Forelimb muscle (tissue), 1 donor: ENCODE measurements around the gene F7. TPM values are rescaled to one million over a fixed set of nuclear protein-coding genes. Genes with fewer than 3 reads are reported as not detected.
A peak's percentile ranks its signal among the peaks of the same experiment; 100 is the strongest.
"Not testable (repeated sequence)": the region's sequence is repeated elsewhere in the genome, so short reads cannot be mapped to it uniquely, and the experiment has no call there.

ENCODE experiments used
- DNase-seq: peaks from one replicate; pipeline ENCODE4 v3.0.0-alpha.2; 2013; ENCODE audit warnings: low read depth
- polyA plus RNA-seq: library from polyadenylated mRNA; unstranded; fragments of 120-200 nt; gene quantifications from one replicate; pipeline ENCODE4 v1.2.1, GENCODE V29; 2013; ENCODE audit not compliant: insufficient read length

Gene F7
- polyA plus RNA-seq, 1 donor: 1.5 TPM

DNA sequence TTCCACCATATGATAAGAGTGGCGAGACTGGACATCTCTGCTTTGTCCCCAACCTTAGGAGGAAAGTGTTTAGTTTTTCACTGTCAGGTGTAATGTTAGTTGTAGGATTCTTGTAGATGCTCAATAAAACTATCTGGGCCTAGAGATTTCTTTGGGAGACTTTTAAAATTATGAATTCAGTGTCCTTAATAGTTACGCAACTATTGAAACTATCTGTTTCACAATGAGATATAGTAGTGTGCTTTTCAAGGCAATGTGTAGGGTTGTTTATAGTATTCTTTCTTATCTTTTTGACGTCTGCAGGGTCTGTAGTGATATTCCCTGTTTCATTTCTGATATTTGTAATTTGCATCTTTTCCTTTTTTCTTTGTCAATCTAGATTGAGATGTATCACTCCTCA, 33.2 kb upstream of the F7 start:
- no peak for DNase-seq

DNA sequence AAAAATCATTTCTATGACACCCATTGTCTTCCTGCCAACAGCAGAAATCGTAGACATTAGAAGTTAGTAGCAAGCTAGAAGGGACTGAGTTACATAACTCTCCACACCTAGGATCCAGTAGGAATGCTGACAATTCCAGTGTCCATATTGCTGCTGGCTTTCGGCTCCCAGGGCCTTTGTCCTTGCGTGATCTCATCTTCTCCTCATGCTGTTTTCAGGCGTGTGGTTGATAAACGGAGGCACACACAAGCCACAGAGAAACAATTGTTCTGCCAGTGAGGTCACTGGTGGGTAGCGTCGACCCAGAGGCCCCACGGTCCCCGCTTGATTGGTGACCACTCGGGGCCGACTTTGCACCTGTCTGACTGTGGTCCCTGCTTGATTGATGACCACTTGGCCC, 31.6 kb upstream of the F7 start:
- DNase-seq: no peak

DNA sequence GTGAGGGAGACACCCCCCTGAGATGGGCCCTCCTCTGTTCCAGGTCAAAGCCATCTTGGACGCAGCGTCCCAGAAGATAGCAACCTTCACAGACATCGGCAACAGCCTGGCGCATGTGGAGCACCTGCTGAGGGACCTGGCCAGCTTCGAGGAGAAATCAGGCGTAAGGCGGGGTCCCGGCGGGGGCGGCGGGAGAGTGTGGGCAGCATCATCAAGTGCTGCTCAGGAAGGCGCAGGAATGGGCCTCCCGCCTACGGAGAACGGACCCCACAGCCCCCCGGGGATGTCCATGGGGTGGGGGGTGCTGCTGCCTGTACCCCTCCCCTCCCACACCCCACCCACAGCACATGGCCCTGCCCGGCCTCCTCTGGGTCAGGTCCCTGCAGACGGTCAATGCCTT, 31.2 kb upstream of the F7 start:
- DNase-seq: no peak

DNA sequence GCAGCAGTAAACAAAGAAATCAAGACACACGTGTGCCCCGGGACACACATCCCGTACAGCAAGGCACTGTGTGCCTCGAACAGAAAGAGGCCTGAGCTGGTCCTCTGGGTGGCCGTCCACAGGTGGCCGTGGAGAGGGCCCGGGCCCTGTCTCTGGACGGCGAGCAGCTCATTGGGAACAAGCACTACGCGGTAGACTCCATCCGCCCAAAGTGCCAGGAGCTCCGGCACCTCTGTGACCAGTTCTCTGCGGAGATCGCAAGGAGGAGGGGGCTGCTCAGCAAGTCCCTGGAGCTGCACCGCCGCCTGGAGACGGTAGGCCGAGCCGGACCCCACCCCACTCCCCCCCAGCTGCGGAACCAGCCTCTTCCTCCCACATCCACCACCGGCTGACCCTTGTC, 30.7 kb upstream of the F7 start:
- no peak for DNase-seq

DNA sequence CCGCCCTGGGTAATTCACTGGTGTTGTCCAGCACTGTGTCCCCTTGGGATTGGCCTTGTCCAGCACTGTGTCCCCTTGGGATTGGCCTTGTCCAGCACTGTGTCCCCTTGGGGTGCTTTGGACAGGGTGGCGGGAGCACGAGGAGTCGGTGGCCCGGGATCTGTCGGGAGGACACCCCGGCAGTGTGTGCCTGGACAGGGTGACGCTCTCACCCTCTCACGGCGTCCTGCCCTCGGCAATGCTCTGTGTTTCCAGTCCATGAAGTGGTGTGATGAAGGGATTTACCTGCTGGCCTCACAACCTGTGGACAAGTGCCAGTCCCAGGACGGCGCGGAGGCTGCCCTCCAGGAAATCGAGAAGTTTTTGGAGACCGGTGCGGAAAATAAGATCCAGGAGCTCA, 29.9 kb upstream of the F7 start:
- no peak for DNase-seq

DNA sequence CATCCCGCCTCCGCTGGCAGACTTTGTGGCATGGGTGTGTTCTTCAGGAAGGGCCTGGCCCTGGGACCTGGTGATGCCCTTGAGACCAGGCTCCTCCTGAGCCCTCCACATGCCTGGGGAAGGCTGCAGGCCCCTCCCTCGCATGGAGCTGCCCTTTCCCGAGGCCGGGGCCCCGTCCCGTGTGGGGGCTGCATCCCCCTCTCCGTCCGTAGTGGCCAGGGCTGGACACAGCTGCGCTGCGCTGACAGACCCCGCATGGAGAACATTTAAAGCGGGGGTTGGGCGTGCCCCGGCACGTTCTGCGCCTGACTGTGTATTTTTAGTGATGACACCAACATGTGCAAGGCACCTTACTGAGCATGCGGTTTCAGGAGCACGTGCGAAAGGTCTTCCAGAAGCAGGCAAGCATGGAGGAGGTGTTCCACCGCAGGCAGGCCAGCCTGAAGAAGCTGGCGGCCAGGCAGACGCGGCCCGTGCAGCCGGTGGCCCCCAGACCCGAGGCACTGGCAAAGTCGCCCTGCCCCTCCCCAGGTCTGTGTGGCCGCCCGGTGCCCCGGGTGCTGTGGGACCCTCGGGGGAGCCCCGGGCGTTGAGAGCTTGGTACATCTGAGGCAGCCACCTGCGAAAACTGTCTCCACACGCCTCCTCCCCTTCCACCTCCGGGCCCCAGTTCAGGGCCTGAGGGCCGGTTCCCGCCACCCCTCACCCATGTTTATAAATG, 28.8 kb upstream of the F7 start:
- no peak for DNase-seq

DNA sequence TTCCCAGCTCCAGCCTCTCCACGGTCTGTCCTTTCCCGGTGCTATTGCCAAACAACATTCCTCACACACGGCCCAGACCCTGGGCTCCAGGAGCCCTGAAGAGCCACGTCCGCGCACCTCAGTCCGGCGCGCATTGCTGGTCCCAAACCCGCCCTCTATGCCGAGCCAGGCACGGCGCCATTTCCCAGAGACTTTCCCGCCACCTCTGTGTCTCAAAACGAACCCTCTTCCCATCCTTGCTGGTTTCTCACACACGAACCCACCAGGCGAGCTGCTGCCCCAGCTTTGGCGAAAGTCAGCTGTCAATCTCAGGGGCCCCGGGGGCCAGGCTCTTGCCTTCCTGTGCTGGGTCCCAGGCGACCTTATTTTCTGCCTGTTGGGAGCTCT, 28.0 kb upstream of the F7 start:
- no peak for DNase-seq

DNA sequence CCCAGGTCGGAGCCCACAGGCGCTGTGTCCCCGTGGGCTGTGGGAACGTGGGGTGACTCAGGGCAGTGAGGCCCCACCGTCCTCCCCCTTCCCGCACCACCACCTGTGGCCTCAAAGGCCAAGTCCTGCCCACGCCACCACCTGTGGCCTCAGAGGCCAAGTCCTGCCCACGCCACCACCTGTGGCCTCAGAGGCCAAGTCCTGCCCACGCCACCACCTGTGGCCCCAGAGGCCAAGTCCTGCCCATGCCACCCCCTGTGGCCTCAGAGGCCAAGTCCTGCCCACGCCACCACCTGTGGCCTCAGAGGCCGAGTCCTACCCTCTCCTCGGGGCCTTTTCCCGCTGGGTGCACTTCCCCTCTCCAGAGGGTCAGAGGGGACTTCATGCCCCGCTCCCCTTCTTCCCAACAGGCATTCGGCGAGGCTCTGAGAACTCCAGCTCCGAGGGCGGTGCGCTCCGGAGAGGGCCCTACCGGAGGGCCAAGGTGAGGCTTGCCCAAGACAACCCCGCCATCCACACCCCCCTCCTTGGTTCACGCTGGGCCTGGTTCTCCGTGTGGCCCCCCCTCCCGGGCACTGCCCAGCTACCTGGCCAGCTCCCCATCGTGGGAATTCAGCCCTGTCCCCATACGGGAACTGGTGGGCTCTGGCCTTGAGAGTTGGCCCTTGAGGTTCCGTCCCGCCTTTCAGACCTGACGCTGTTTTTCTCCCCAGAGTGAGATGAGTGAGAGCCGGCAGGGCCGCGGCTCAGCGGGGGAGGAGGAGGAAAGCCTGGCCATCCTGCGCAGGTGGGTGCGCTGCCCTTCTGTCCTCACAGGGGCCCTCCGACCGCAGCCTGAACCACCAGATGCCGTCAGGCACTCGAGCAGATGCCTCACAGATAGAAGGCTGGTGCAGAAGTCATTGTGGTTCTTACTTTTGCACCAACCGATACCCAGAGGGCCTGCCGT, 27.4 kb upstream of the F7 start:
- no peak for DNase-seq

DNA sequence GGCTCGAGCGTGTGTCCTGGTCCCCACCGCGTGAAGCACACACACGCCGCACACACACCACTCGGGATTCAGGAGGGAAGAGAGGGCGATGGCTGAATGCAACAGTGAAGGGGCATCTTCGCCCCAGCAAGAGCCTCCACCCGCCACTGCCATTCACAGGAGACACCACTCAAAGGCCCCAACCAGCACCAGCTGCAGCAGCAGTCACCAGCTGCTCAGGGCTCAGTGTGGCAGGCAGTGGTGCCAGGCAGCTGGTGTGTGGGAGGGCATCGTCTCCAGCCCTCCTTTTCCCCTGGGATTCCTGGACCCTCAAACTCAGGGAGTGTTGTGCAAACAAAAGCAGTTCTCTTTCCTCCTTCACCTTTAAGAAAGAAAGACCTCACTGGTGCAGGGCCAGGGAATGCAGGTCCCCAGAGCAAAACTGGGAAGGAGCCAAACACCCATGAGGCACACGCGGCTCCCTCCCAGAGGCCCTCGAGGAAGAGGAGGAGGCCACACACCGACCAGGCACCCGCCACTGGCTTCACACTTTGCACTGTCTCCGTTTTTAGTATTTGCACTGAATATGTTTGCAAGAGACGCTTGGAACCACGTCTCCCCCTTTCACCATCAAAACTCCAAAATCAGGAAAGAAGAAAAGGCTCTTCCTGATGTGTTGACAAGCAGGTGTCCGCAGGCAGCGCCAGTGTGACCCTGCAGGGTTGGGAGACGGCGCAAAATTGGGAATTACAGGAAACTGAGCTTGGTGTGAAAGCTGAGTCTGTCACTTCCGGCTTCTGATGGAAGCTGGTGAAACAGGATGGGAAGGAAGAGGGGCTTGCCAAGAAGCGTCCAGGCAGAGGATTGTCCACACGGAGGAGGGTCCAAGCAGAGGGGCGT, 26.4 kb upstream of the F7 start:
- DNase-seq: no peak

DNA sequence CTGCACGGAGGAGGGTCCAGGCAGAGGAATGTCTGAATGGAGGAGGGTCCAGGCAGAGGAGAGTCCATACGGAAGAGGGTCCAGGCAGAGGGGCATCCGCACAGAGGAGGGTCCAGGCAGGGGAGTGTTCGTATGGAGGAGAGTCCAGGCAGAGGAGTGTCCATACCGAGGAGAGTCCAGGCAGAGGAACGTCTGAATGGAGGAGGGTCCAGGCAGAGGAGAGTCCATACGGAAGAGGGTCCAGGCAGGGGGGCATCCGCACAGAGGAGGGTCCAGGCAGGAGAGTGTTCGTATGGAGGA, 25.9 kb upstream of the F7 start:
- DNase-seq: not testable (repeated sequence)

DNA sequence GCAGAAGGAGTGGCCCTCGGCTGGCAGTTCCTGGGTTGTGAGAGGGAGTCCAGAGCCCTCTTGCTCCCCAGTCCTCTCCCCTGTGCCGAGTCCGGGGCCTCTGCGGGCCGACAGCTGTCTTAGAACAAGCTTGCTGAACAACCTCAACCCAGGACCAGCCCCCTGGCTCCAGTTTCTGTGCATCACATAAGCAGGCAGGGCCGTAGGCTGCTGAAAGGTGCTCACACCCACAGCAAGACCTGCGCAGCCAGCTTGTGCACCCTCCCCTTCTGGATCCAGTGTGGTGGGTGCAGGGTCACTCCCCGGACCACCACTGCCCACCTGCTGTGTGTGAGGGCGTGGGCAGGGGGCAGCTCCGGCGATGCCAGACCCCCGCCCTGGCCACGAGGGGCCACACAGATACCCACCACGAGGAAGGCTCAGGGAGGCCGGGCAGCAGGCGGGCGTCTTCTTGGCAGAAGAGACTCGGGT, 25.2 kb upstream of the F7 start:
- DNase-seq: no peak

DNA sequence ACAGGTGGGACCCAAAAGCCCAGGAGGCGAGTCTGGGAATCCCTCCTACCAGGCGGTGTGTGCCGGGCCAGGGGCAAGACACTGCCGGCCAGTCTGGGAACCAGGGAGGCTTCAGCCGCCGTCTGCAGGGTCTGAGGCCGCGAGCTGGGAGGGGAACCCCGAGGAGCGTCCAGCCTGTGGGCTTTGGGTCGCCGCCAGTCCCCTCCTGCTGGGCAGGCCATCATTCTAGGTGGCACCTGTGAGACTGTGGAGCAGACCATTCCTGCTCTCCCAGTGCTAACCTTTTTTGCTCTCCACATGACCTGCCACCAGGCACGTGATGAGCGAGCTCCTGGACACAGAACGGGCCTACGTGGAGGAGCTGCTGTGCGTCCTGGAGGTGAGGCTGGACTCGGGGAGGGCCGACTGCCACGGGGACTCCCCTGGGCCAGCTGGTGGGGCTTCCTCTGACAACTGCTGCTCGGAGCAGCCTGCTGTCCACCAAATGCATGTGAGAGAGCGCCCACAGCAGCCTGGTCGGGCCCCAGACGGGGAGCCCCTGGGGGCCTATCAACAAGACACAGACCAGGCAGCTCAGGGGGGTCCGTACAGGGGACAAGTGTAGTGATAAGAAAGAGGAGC, 24.6 kb upstream of the F7 start:
- no peak for DNase-seq

DNA sequence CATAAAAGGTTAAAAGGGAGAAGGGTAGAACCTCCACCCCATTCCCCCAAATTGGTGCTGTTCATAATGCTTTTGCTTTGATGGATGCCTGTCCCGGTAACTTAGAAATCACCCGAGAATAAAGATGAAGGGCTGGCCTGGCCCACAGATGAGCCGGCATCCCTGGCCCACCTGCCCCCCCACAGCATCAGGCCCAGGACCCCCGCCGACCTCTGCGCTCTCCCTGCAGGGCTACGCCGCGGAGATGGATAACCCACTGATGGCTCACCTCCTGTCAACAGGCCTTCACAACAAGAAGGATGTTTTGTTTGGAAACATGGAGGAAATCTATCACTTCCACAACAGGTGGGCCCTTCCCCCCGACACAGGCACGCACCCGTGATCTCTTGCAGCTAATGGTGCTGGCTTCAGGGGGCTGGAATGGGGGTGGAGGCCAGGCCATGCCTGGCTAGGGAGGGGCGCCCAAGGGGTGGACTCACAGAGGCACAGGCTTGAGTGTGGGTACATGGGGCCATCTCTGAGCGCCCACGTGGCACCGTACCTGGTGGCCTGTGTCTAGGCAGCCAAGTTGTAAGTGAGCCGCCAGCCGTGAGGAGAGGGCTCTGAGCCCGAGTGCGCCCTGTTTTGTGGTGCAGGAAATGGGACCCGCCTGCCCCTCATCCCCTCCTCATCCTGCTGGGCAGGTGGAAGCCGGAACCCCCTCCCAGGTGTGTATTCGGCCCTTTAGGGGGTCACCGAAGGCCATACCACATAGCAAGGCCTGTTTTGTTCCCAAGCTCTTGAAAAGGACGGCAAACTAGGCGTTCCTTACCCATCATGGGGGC, 23.2 kb upstream of the F7 start:
- DNase-seq: no peak

DNA sequence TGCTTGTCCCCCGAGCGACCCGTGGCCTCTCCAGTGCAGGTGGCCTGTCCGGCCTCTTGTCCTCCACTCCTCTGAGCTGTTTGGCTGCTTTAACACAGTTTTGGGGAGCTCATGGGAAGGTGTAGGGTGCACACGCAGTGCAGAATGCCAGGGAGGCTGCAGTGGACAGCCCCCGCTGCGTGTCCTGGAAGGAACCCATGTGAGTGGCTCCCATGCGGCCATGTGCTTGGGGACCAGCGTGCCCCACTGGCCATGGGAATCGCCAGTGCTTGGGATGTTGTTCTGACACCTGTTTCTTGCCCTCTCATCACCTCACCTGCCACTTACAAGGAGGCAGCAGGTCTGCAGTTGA, 22.6 kb upstream of the F7 start:
- no peak for DNase-seq

DNA sequence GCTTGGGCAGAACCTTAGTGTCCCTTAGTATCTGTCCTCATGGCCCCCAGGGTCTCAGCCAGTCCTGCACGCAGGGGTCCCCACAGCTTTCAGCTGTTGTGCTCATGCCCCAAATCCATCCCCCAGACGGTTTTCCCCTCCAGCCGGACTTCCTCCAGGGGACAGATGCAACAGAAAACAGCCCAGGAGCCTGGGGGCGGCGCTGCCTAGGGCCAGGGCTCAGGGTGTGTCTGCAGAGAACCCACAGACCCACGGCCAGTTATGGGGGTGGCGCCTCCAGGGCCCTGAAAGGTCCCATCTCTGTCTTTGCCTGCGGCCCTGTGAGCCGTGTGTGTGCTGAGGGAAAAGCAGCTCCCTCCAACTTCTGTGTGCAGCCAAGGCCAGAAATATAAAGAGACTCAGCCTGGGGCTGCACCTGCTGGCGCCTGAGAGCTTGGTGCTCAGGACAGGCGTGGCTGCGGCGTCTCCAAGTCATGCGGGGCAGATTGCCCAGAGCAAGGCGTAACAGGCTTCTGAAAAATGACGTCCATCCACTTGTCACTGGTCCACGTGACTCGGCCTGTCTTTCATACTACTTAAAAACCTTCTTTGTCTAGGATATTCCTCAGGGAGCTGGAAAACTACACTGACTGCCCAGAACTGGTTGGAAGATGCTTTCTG, 22.1 kb upstream of the F7 start:
- peak; percentile 81 for DNase-seq

DNA sequence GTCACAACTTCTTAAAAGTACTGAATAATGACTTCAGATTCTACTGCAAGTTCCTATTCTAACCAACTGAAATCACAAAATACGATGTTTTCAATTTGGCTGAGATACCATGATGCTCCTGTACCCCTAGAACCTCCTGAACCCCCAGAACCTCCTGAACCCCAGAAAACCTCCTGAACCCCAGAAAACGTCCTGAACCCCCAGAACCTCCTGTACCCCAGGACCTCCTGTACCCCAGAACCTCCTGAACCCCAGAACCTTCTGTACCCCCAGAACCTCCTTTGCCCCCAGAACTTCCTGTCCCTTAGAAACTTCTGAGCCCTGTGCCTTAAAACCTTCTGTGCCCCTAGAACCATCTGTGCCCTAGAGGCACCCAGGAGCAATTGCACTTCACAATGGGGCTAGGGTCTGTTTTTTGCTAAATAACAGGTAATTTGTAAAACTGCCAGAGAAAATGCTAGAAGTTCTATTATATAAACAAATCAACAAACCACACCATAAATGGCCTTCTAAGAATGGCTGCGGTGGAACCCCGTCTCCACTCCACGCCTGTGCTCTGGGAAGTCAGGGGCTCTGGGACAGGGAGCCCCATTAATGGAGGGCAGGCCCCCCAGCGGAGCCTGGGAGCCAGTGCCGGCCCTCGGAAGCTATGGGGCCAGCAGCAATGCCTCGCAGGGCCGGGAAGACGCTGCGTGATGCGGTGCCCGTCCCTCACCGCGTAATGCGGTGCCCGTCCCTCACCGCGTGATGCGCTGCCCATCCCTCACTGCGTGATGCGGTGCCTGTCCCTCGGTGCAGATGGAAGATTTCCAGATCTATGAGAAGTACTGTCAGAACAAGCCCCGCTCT, 21.3 kb upstream of the F7 start:
- DNase-seq: no peak

DNA sequence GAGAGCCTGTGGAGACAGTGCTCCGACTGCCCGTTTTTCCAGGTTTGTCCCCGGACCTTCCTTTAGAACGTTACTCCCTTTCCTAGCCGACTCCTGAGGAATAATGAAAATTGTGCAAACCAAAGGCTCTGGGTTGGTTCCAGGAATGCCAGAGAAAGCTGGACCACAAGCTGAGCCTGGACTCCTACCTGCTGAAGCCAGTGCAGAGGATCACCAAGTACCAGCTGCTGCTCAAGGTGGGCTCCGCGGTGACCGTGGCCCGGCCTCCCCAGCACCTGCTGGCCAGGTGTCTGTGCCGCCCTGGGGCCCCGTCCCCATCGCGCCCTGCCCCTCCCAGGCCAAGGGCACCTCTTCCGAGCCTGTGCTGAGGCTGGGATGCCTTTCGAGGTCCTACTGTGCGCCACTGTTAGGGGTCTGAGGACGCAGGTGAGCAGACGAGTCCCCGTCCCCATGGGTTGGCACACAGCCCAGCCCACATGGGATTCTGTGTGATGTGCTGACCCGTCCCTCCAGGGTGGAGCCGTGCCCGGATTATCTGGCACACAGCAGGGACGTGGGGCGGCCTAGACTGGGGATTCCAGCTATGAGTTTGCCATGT, 20.5 kb upstream of the F7 start:
- no peak for DNase-seq

DNA sequence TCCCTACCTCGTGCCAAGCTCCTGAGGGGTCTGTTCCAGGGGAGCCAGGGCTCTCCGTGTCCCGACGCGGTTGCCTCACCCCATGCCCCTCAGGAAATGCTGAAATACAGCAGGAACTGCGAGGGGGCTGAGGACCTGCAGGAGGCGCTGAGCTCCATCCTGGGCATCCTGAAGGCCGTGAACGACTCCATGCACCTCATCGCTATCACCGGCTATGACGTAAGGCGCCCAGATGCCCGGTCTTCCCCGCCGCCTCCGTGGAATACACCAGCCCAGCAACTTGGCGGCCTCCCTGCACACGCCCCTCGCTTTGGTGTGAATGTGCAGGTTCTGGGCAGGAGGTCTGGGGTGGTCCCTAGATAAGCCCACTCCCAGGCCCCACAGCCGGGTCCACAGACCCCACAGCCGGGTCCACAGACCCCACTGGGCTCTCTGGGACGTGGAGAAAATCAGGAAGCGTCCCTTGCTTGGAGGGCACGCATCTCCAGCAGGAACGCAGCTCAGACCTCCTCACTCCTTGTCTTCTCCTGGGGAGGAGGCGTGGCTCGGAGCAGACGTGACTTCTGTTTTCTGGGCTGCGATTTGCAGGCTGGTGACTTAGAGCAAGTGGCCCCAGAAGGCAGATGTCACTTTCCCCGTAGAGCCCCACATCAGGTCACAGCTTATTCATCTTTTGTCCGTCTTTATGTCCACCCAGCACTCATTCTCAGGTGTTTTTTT, 19.4 kb upstream of the F7 start:
- DNase-seq: no peak
